GM23338 (cell line): ENCODE results near the gene TULP4. TPM values are rescaled to one million over a fixed set of nuclear protein-coding genes. Genes with fewer than 3 reads are reported as not detected.

ENCODE experiments used
- ATAC-seq: fragments of 200-7000 bp; cut with Tn5 transposase; 3 replicates; pipeline ENCODE4 v1.9.1; 2020
- DNase-seq: peaks from one replicate; pipeline ENCODE4 v3.0.0-alpha.2; 2015; ENCODE audit warnings: low spot score
- H2AFZ ChIP-seq: fragments of 200-600 bp; sonication (generic); 2 replicates; pipeline ENCODE4 v1.8.0; 2016; ENCODE audit warnings: antibody characterized with exemption, mild to moderate bottlenecking, moderate library complexity
- H3F3A ChIP-seq: fragments of 200-600 bp; sonication (generic); replicated peaks from 2 replicates; pipeline ENCODE4 v1.8.0; 2017; ENCODE audit warnings: antibody characterized with exemption, mixed run types, low read depth
- H3K27ac ChIP-seq: fragments of 200-600 bp; sonication (generic); 2 replicates; pipeline ENCODE4 v1.6.1; 2016; ENCODE audit warnings: low read depth
- H3K27me3 ChIP-seq: fragments of 200-600 bp; sonication (generic); 2 replicates; pipeline ENCODE4 v1.8.0; 2016; ENCODE audit warnings: mild to moderate bottlenecking, mixed run types, moderate library complexity; ENCODE audit not compliant: insufficient read depth
- H3K36me3 ChIP-seq: fragments of 200-600 bp; sonication (generic); 2 replicates; pipeline ENCODE4 v1.8.0; 2016; ENCODE audit warnings: mild to moderate bottlenecking; ENCODE audit not compliant: insufficient read depth
- H3K4me1 ChIP-seq: fragments of 200-600 bp; sonication (generic); 2 replicates; pipeline ENCODE4 v1.8.0; 2016; ENCODE audit warnings: mild to moderate bottlenecking, moderate library complexity; ENCODE audit not compliant: insufficient read depth
- H3K4me2 ChIP-seq: fragments of 200-600 bp; sonication (generic); 2 replicates; pipeline ENCODE4 v1.7.1; 2017; ENCODE audit warnings: mixed run types
- H3K4me3 ChIP-seq: fragments of 200-600 bp; sonication (generic); 2 replicates; pipeline ENCODE4 v1.6.1; 2016; ENCODE audit warnings: mixed run types
- H3K79me2 ChIP-seq: fragments of 200-600 bp; sonication (generic); replicated peaks from 2 replicates; pipeline ENCODE4 v1.8.0; 2017; ENCODE audit warnings: mild to moderate bottlenecking; ENCODE audit not compliant: insufficient read depth
- H3K9me2 ChIP-seq: fragments of 200-600 bp; sonication (generic); 2 replicates; pipeline ENCODE4 v1.8.0; 2017; ENCODE audit not compliant: insufficient read depth
- H4K20me1 ChIP-seq: fragments of 200-600 bp; sonication (generic); replicated peaks from 2 replicates; pipeline ENCODE4 v1.8.0; 2017; ENCODE audit warnings: mild to moderate bottlenecking; ENCODE audit not compliant: insufficient read depth
- H3K27ac Mint-ChIP-seq: 2 replicates; pipeline ENCODE4 v1.8.0; 2020; ENCODE audit warnings: inconsistent platforms, mild to moderate bottlenecking, moderate library complexity, mixed read lengths
- H3K27me3 Mint-ChIP-seq: 3 replicates; pipeline ENCODE4 v1.8.0; 2022; ENCODE audit warnings: low read depth, mild to moderate bottlenecking, moderate library complexity, mixed read lengths, inconsistent platforms; ENCODE audit not compliant: insufficient read depth, poor library complexity
- H3K36me3 Mint-ChIP-seq: 3 replicates; pipeline ENCODE4 v1.8.0; 2021; ENCODE audit warnings: low read depth, mild to moderate bottlenecking, inconsistent platforms, moderate library complexity, mixed read lengths
- H3K4me1 Mint-ChIP-seq: 3 replicates; pipeline ENCODE4 v1.8.0; 2020; ENCODE audit warnings: mild to moderate bottlenecking, inconsistent platforms, mixed read lengths
- H3K4me3 Mint-ChIP-seq: 3 replicates; pipeline ENCODE4 v1.8.0; 2021; ENCODE audit warnings: moderate library complexity, mild to moderate bottlenecking, inconsistent platforms, mixed read lengths
- H3K9me3 Mint-ChIP-seq: 3 replicates; pipeline ENCODE4 v1.8.0; 2020; ENCODE audit warnings: moderate library complexity, mild to moderate bottlenecking, inconsistent platforms, mixed read lengths
- CREB1 ChIP-seq: fragments of 250-450 bp; sonication (Bioruptor Pico); IDR thresholded peaks from 2 replicates; pipeline ENCODE4 v1.5.0; 2020; ENCODE audit warnings: low read depth, mild to moderate bottlenecking, moderate library complexity
- EZH2 ChIP-seq: fragments of 200-600 bp; sonication (generic); IDR thresholded peaks from one replicate; pipeline ENCODE4 v1.8.0; 2017; ENCODE audit warnings: antibody characterized with exemption, mild to moderate bottlenecking, low read depth; ENCODE audit not compliant: unreplicated experiment
- EZH2phosphoT487 ChIP-seq: fragments of 200-600 bp; sonication (generic); IDR thresholded peaks from one replicate; pipeline ENCODE4 v1.8.1; 2018; ENCODE audit warnings: antibody characterized with exemption; ENCODE audit not compliant: unreplicated experiment
- JUNB ChIP-seq: IDR thresholded peaks from one replicate; pipeline ENCODE4 v1.6.1; 2016; ENCODE audit warnings: antibody characterized with exemption; ENCODE audit not compliant: unreplicated experiment
- NANOG ChIP-seq: IDR thresholded peaks from 2 replicates; pipeline ENCODE4 v1.6.1; 2016; ENCODE audit warnings: antibody characterized with exemption, borderline replicate concordance
- POLR2AphosphoS5 ChIP-seq: IDR thresholded peaks from 2 replicates; pipeline ENCODE4 v1.6.1; 2016; ENCODE audit warnings: antibody characterized with exemption, low read depth
- STAT1 ChIP-seq: IDR thresholded peaks from one replicate; pipeline ENCODE4 v1.6.1; 2016; ENCODE audit warnings: antibody characterized with exemption; ENCODE audit not compliant: unreplicated experiment
- ZNF114 ChIP-seq: fragments of 250-450 bp; sonication (Bioruptor Pico); IDR thresholded peaks from 2 replicates; pipeline ENCODE4 v1.5.0; 2020; ENCODE audit warnings: mild to moderate bottlenecking, moderate library complexity
- ZNF331 ChIP-seq: fragments of 250-450 bp; sonication (Bioruptor Pico); IDR thresholded peaks from 2 replicates; pipeline ENCODE4 v1.5.0; 2020; ENCODE audit warnings: low read depth, mild to moderate bottlenecking, moderate library complexity
- polyA plus RNA-seq: library from polyadenylated mRNA; unstranded; fragments of >200 nt; fragmentation: Nextera tagmentation; extraction: Ambion mirVana; gene quantifications from 2 replicates; pipeline ENCODE4 v1.2.1, GENCODE V29; 2016
- total RNA-seq: library from RNA; depleted of rRNA; stranded (reverse); fragments of >200 nt; shearing (Covaris generic); gene quantifications from 2 replicates; pipeline ENCODE4 v1.2.3, GENCODE V29; 2014
- TF ChIP-seq, protein P1 (sequence below): fragments of 250-450 bp; sonication (Bioruptor Pico); IDR thresholded peaks from 2 replicates; pipeline ENCODE4 v1.5.0; 2020; ENCODE audit warnings: mild to moderate bottlenecking, moderate library complexity
- TF ChIP-seq, protein P2 (sequence below): IDR thresholded peaks from 2 replicates; pipeline ENCODE4 v1.6.1; 2016; ENCODE audit warnings: antibody characterized with exemption
- TF ChIP-seq, protein P3 (sequence below): IDR thresholded peaks from one replicate; pipeline ENCODE4 v1.6.1; 2018; ENCODE audit warnings: antibody characterized with exemption; ENCODE audit not compliant: unreplicated experiment
- TF ChIP-seq, protein P4 (sequence below), 2 experiments: fragments of 200-600 bp in 1 of 2; sonication (generic) in 1 of 2; conservative IDR thresholded peaks; 2 replicates each; pipeline versions ENCODE4 v1.5.1 to v1.6.1; 2016 to 2017; ENCODE audit warnings: antibody characterized with exemption in 2 of 2, low read depth in 2 of 2, mild to moderate bottlenecking in 2 of 2, moderate library complexity in 1 of 2

Gene TULP4
- total and polyA plus RNA-seq, 2 experiments from 2014 or later, result 31.2 to 50.2 TPM

DNA sequence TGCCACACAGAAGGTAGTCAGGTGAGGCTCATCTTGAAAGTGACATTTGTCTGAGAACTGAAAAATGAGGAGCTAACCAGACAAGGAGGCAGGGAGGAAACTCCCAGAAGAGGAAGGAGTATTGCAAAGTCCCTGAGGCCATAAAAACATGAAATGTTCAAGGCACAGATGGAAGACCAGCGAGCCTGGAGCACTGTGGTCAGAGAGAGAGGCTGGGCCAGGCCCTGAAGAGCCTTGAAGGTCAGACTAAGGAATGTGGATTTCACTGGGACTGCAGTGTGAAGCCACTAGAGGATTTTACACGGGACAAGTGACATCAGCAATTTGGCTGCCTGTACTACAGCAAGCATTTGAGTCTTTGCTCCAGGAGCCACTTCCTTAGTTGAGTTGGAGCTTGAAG is 226.5 kb downstream of the TULP4 start:
- Mint-ChIP-seq H3K27ac (no peak overlapping the region), H3K4me3 (peak overlapping the region; percentile 73; the same call in 1 of the 3 replicates)

More for the DNA sequence above, 226.5 kb downstream of the TULP4 start:
- Histone ChIP-seq H4K20me1 (0 out of 2 replicates have a peak, but pooled peaks cover 6% of the 10 kb centered on the region), H3K4me1 (peaks cover 14% of the 10 kb centered on the region; the same call in 1 of the 2 replicates), H3K27me3 (peaks cover 20% of the 10 kb centered on the region), H3K79me2 (peaks cover 9% of the 10 kb centered on the region; the same call in 1 of the 2 replicates), H3F3A (no peaks in the 10 kb centered on the region; the same call in 1 of the 2 replicates), H3K4me2 (no peak overlapping the region), H3K36me3 (no peaks in the 10 kb centered on the region), H2AFZ (no peak overlapping the region), H3K9me2 (no peaks in the 10 kb centered on the region), H3K4me3 (no peak overlapping the region), H3K27ac (no peak overlapping the region)
- Mint-ChIP-seq H3K27me3 (peaks cover 19% of the 10 kb centered on the region), H3K36me3 (no peaks in the 10 kb centered on the region), H3K4me1 (peaks cover 7% of the 10 kb centered on the region), H3K9me3 (no peaks in the 10 kb centered on the region)
- no peak for TF ChIP-seq ZNF114 (CRISPR knock-in tag)
- TF ChIP-seq EZH2, result no peak
- TF ChIP-seq JUNB, result no peak
- no peak for TF ChIP-seq STAT1
- TF ChIP-seq, protein P1, sequence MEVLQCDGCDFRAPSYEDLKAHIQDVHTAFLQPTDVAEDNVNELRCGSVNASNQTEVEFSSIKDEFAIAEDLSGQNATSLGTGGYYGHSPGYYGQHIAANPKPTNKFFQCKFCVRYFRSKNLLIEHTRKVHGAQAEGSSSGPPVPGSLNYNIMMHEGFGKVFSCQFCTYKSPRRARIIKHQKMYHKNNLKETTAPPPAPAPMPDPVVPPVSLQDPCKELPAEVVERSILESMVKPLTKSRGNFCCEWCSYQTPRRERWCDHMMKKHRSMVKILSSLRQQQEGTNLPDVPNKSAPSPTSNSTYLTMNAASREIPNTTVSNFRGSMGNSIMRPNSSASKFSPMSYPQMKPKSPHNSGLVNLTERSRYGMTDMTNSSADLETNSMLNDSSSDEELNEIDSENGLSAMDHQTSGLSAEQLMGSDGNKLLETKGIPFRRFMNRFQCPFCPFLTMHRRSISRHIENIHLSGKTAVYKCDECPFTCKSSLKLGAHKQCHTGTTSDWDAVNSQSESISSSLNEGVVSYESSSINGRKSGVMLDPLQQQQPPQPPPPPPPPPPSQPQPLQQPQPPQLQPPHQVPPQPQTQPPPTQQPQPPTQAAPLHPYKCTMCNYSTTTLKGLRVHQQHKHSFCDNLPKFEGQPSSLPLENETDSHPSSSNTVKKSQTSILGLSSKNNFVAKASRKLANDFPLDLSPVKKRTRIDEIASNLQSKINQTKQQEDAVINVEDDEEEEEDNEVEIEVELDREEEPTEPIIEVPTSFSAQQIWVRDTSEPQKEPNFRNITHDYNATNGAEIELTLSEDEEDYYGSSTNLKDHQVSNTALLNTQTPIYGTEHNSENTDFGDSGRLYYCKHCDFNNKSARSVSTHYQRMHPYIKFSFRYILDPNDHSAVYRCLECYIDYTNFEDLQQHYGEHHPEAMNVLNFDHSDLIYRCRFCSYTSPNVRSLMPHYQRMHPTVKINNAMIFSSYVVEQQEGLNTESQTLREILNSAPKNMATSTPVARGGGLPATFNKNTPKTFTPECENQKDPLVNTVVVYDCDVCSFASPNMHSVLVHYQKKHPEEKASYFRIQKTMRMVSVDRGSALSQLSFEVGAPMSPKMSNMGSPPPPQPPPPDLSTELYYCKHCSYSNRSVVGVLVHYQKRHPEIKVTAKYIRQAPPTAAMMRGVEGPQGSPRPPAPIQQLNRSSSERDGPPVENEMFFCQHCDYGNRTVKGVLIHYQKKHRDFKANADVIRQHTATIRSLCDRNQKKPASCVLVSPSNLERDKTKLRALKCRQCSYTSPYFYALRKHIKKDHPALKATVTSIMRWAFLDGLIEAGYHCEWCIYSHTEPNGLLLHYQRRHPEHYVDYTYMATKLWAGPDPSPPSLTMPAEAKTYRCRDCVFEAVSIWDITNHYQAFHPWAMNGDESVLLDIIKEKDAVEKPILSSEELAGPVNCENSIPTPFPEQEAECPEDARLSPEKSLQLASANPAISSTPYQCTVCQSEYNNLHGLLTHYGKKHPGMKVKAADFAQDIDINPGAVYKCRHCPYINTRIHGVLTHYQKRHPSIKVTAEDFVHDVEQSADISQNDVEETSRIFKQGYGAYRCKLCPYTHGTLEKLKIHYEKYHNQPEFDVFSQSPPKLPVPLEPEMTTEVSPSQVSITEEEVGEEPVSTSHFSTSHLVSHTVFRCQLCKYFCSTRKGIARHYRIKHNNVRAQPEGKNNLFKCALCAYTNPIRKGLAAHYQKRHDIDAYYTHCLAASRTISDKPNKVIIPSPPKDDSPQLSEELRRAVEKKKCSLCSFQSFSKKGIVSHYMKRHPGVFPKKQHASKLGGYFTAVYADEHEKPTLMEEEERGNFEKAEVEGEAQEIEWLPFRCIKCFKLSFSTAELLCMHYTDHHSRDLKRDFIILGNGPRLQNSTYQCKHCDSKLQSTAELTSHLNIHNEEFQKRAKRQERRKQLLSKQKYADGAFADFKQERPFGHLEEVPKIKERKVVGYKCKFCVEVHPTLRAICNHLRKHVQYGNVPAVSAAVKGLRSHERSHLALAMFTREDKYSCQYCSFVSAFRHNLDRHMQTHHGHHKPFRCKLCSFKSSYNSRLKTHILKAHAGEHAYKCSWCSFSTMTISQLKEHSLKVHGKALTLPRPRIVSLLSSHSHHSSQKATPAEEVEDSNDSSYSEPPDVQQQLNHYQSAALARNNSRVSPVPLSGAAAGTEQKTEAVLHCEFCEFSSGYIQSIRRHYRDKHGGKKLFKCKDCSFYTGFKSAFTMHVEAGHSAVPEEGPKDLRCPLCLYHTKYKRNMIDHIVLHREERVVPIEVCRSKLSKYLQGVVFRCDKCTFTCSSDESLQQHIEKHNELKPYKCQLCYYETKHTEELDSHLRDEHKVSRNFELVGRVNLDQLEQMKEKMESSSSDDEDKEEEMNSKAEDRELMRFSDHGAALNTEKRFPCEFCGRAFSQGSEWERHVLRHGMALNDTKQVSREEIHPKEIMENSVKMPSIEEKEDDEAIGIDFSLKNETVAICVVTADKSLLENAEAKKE (CRISPR knock-in tag), result no peak
- TF ChIP-seq, protein P2, sequence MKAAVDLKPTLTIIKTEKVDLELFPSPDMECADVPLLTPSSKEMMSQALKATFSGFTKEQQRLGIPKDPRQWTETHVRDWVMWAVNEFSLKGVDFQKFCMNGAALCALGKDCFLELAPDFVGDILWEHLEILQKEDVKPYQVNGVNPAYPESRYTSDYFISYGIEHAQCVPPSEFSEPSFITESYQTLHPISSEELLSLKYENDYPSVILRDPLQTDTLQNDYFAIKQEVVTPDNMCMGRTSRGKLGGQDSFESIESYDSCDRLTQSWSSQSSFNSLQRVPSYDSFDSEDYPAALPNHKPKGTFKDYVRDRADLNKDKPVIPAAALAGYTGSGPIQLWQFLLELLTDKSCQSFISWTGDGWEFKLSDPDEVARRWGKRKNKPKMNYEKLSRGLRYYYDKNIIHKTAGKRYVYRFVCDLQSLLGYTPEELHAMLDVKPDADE, result no peak
- TF ChIP-seq NANOG, result no peak
- TF ChIP-seq CREB1, result no peak
- TF ChIP-seq, protein P3, sequence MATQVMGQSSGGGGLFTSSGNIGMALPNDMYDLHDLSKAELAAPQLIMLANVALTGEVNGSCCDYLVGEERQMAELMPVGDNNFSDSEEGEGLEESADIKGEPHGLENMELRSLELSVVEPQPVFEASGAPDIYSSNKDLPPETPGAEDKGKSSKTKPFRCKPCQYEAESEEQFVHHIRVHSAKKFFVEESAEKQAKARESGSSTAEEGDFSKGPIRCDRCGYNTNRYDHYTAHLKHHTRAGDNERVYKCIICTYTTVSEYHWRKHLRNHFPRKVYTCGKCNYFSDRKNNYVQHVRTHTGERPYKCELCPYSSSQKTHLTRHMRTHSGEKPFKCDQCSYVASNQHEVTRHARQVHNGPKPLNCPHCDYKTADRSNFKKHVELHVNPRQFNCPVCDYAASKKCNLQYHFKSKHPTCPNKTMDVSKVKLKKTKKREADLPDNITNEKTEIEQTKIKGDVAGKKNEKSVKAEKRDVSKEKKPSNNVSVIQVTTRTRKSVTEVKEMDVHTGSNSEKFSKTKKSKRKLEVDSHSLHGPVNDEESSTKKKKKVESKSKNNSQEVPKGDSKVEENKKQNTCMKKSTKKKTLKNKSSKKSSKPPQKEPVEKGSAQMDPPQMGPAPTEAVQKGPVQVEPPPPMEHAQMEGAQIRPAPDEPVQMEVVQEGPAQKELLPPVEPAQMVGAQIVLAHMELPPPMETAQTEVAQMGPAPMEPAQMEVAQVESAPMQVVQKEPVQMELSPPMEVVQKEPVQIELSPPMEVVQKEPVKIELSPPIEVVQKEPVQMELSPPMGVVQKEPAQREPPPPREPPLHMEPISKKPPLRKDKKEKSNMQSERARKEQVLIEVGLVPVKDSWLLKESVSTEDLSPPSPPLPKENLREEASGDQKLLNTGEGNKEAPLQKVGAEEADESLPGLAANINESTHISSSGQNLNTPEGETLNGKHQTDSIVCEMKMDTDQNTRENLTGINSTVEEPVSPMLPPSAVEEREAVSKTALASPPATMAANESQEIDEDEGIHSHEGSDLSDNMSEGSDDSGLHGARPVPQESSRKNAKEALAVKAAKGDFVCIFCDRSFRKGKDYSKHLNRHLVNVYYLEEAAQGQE, result no peak
- TF ChIP-seq, protein P4, sequence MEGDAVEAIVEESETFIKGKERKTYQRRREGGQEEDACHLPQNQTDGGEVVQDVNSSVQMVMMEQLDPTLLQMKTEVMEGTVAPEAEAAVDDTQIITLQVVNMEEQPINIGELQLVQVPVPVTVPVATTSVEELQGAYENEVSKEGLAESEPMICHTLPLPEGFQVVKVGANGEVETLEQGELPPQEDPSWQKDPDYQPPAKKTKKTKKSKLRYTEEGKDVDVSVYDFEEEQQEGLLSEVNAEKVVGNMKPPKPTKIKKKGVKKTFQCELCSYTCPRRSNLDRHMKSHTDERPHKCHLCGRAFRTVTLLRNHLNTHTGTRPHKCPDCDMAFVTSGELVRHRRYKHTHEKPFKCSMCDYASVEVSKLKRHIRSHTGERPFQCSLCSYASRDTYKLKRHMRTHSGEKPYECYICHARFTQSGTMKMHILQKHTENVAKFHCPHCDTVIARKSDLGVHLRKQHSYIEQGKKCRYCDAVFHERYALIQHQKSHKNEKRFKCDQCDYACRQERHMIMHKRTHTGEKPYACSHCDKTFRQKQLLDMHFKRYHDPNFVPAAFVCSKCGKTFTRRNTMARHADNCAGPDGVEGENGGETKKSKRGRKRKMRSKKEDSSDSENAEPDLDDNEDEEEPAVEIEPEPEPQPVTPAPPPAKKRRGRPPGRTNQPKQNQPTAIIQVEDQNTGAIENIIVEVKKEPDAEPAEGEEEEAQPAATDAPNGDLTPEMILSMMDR (conservative IDR thresholded peaks at IDR 0.05; ENCODE audit: low read depth in 2 of 2), result no peak
- TF ChIP-seq EZH2phosphoT487, result no peak
- no peak for TF ChIP-seq POLR2AphosphoS5
- TF ChIP-seq ZNF331, result no peak
- ATAC-seq (no peak), DNase-seq (no peak)
